Erythroblast (primary cell): ENCODE measurements around the gene ARHGEF40.

Experiments
- GATA1 ChIP-seq: IDR thresholded peaks from 2 replicates; pipeline ENCODE4 v1.6.1; 2011; ENCODE audit warnings: low read depth, mild to moderate bottlenecking, control low read depth, low read length, moderate library complexity
- POLR2A ChIP-seq: IDR thresholded peaks from 2 replicates; pipeline ENCODE4 v1.6.1; 2011; ENCODE audit warnings: mild to moderate bottlenecking, low read length

- TF ChIP-seq POLR2A (no peak), GATA1 (no peak)
Observed at GRCh38 chr14:21107283-21107800, 37.2 kb downstream of the ARHGEF40 start.
